Liver (tissue), 9 donors: Measurements from ENCODE around the gene TXNRD2. TPM values are rescaled to one million over a fixed set of nuclear protein-coding genes. Genes with fewer than 3 reads are reported as not detected.

ENCODE experiments used
- DNase-seq: peaks from one replicate; pipeline ENCODE4 v3.0.0-alpha.2; 2017; ENCODE audit warnings: low spot score
- H3K27ac ChIP-seq, 2 donors: one replicate each; pipeline ENCODE4 v1.7.0; 2013; ENCODE audit warnings: inconsistent platforms in 2 of 2, low read length in 2 of 2, control low read depth in 1 of 2, low read depth in 1 of 2, mild to moderate bottlenecking in 1 of 2
- H3K27me3 ChIP-seq, 4 donors: one replicate each; pipeline versions ENCODE4 v1.6.1 to v1.7.0; 2013; ENCODE audit warnings: low read length in 3 of 4, inconsistent platforms in 1 of 4, mild to moderate bottlenecking in 1 of 4, moderate library complexity in 1 of 4; ENCODE audit not compliant: control insufficient read depth in 4 of 4, insufficient read depth in 4 of 4
- H3K36me3 ChIP-seq, 4 donors: one replicate each; pipeline versions ENCODE4 v1.6.1 to v1.7.0; 2013; ENCODE audit warnings: low read length in 3 of 4, mild to moderate bottlenecking in 3 of 4, low read depth in 1 of 4, moderate library complexity in 1 of 4; ENCODE audit not compliant: control insufficient read depth in 4 of 4, insufficient read depth in 3 of 4
- H3K4me1 ChIP-seq, 4 donors: one replicate each; pipeline versions ENCODE4 v1.6.1 to v1.7.0; 2013; ENCODE audit warnings: low read length in 3 of 4, mild to moderate bottlenecking in 3 of 4, moderate library complexity in 1 of 4; ENCODE audit not compliant: control insufficient read depth in 4 of 4, insufficient read depth in 4 of 4
- H3K4me3 ChIP-seq, 3 donors: one replicate each; pipeline versions ENCODE4 v1.6.1 to v1.7.0; 2013; ENCODE audit warnings: low read length in 3 of 3, control low read depth in 1 of 3, low read depth in 1 of 3, mild to moderate bottlenecking in 1 of 3
- H3K9ac ChIP-seq, 2 donors: one replicate each; pipeline ENCODE4 v1.7.0; 2013; ENCODE audit warnings: low read length in 2 of 2, mild to moderate bottlenecking in 2 of 2, moderate library complexity in 2 of 2, control low read depth in 1 of 2, low read depth in 1 of 2
- H3K9me3 ChIP-seq, 4 donors: one replicate each; pipeline versions ENCODE4 v1.6.1 to v1.7.0; 2013; ENCODE audit warnings: low read length in 3 of 4; ENCODE audit not compliant: control insufficient read depth in 4 of 4
- ATF3 ChIP-seq: IDR thresholded peaks from 2 replicates; pipeline ENCODE4 v1.6.1; 2016; ENCODE audit warnings: antibody characterized with exemption
- FOXA2 ChIP-seq: IDR thresholded peaks from 2 replicates; pipeline ENCODE4 v1.6.1; 2016; ENCODE audit warnings: antibody characterized with exemption
- GABPA ChIP-seq, 2 donors: IDR thresholded peaks in 1 of 2; conservative IDR thresholded peaks in 1 of 2; 2 replicates each; pipeline ENCODE4 v1.6.1; 2016; ENCODE audit warnings: antibody characterized with exemption in 2 of 2, mild to moderate bottlenecking in 1 of 2, moderate library complexity in 1 of 2
- HNF4A ChIP-seq, 2 donors: conservative IDR thresholded peaks; 2 replicates each; pipeline ENCODE4 v1.6.1; 2016; ENCODE audit warnings: antibody characterized with exemption in 2 of 2, mild to moderate bottlenecking in 2 of 2
- HNF4G ChIP-seq: IDR thresholded peaks from 2 replicates; pipeline ENCODE4 v1.6.1; 2016; ENCODE audit warnings: antibody characterized with exemption
- MAX ChIP-seq: IDR thresholded peaks from 2 replicates; pipeline ENCODE4 v1.6.1; 2016; ENCODE audit warnings: antibody characterized with exemption
- REST ChIP-seq: IDR thresholded peaks from 2 replicates; pipeline ENCODE4 v1.6.1; 2016; ENCODE audit warnings: antibody characterized with exemption, mild to moderate bottlenecking
- RXRA ChIP-seq, 2 donors: IDR thresholded peaks; 2 replicates each; pipeline ENCODE4 v1.6.1; 2017 to 2018; ENCODE audit warnings: antibody characterized with exemption in 2 of 2, mild to moderate bottlenecking in 1 of 2
- SP1 ChIP-seq: IDR thresholded peaks from 2 replicates; pipeline ENCODE4 v1.6.1; 2018; ENCODE audit warnings: antibody characterized with exemption, mild to moderate bottlenecking
- YY1 ChIP-seq: IDR thresholded peaks from 2 replicates; pipeline ENCODE4 v1.6.1; 2016; ENCODE audit warnings: antibody characterized with exemption, mild to moderate bottlenecking
- WGBS: extraction: QIAGEN DNeasy Blood & Tissue Kit; methylation state at CpG from one replicate; pipeline ENCODE4 v1.1.7; 2013; 5-methylcytosine and 5-hydroxymethylcytosine counted together
- polyA plus RNA-seq, 2 donors: library from polyadenylated mRNA; stranded (reverse) in 1 of 2; unstranded in 1 of 2; fragments of 200-250 nt in 1 of 2; fragments of >200 nt in 1 of 2; fragmentation: Nextera tagmentation in 1 of 2; extraction: Ambion mirVana in 1 of 2; gene quantifications; one replicate each; pipeline versions ENCODE4 v1.2.1 to v1.2.3, GENCODE V29; 2013 to 2015
- total RNA-seq, 2 donors: library from RNA; depleted of rRNA; stranded (reverse); fragments of >200 nt; gene quantifications; one replicate each; pipeline ENCODE4 v1.2.3, GENCODE V29; 2014
- donor health status: healthy.
- donor health status: healthy.
- donor health status: healthy.
- donor health status: healthy.
- donor health status: healthy.

The TXNRD2 gene
- total and polyA plus RNA-seq, 4 donors = 22.2 to 41.3 (median 33.6) TPM

GRCh38 chr22:19870153-19871022, 71.2 kb downstream of the TXNRD2 start:
- WGBS = 83% methylated on average over 30 of the region's 30 CpGs
- Histone ChIP-seq H3K27me3 (no peaks in the 10 kb centered on the region), H3K9me3 (no peaks in the 10 kb centered on the region), H3K9ac (no peak overlapping the region), H3K27ac (no peak overlapping the region), H3K4me3 (no peak overlapping the region), H3K36me3 (peaks cover 0 to 2% (median 0%) of the 10 kb centered on the region in 4 donors), H3K4me1 (no peaks in the 10 kb centered on the region)
- DNase-seq = no peak
- TF ChIP-seq YY1 = no peak
- TF ChIP-seq FOXA2 = no peak
- no peak for TF ChIP-seq SP1
- TF ChIP-seq ATF3 = no peak
- no peak for TF ChIP-seq REST
- TF ChIP-seq RXRA (IDR thresholded peaks at IDR 0.05) = no peak
- no peak for TF ChIP-seq MAX

GRCh38 chr22:19869497-19870152, 72.0 kb downstream of the TXNRD2 start:
- 93% methylated on average over 12 of the region's 12 CpGs for WGBS
- Histone ChIP-seq H3K9ac (no peak overlapping the region), H3K27ac (no peak overlapping the region), H3K9me3 (no peaks in the 10 kb centered on the region), H3K4me1 (no peaks in the 10 kb centered on the region), H3K4me3 (no peak overlapping the region), H3K36me3 (peaks cover 0 to 2% (median 0%) of the 10 kb centered on the region in 4 donors), H3K27me3 (no peaks in the 10 kb centered on the region)
- DNase-seq = no peak
- no peak for TF ChIP-seq YY1
- TF ChIP-seq GABPA (IDR thresholded peaks at IDR 0.05 in 1 of 2, conservative IDR thresholded peaks at IDR 0.05 in 1 of 2) = no peak
- TF ChIP-seq HNF4G = no peak
- TF ChIP-seq HNF4A (conservative IDR thresholded peaks at IDR 0.05) = no peak

GRCh38 chr22:19868773-19869471, 72.7 kb downstream of the TXNRD2 start:
- Histone ChIP-seq H3K4me1 (no peaks in the 10 kb centered on the region), H3K27ac (no peak overlapping the region), H3K4me3 (no peak overlapping the region), H3K36me3 (no peaks in the 10 kb centered on the region), H3K9ac (no peak overlapping the region), H3K9me3 (no peaks in the 10 kb centered on the region), H3K27me3 (no peaks in the 10 kb centered on the region)
- TF ChIP-seq ATF3 (no peak), FOXA2 (no peak)
- no peak for DNase-seq
- 85% methylated on average over 23 of the region's 23 CpGs for WGBS
